ENCODE measurements around the gene LPP.

LPP gene

DNA sequence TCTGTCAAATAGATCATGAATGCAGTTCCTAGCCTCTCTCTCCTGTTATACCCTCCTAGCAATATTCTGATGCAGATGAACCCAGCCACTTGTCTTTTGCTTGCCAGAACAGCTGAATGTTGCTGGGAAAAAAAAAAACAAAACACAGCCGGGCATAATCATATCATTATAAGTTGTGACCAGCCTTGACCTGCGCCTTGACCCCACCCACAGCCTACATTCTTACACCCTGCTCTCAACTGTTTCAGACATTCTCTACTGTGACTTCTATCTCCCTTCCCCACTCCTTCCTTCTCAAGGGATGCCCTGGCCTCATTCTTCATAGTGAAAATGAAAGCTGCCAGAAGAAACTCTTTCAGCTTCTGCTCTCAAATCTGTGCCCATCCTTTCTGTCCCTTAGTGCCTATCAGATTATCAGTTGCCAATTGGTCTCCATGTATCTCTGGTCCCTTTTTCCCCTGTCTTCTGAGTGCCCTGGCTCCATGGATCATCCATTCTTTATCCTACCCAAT lies 628.7 kb downstream of the LPP start:
- Histone ChIP-seq H3K9ac (ENCODE audit: low read depth, low read length) (no peak overlapping the region), H3K36me3 (ENCODE audit: insufficient read depth, low read length) (no peaks in the 10 kb centered on the region), H3K27me3 (ENCODE audit: insufficient read depth, low read length, poor library complexity) (no peaks in the 10 kb centered on the region), H3K4me3 (ENCODE audit: low read depth in 1 of 2, low read length in 2 of 2) (no peak overlapping the region), H3K79me2 (ENCODE audit: insufficient read depth, low read length) (no peaks in the 10 kb centered on the region), H3K9me3 (ENCODE audit: insufficient read depth, low read length, severe bottlenecking) (no peaks in the 10 kb centered on the region), H2AFZ (ENCODE audit: low read depth, low read length) (no peak overlapping the region), H4K20me1 (ENCODE audit: insufficient read depth, low read length) (no peaks in the 10 kb centered on the region), H3K4me1 (ENCODE audit: insufficient read depth, low read length) (no peaks in the 10 kb centered on the region), H3K4me2 (ENCODE audit: insufficient read depth, low read length) (no peak overlapping the region), H3K27ac (ENCODE audit: low read length) (no peak overlapping the region)
- ATAC-seq (ENCODE audit: insufficient read depth, low read depth) (no peak), DNase-seq (no peak)
- no peak for TF ChIP-seq EZH2 (IDR thresholded peaks at IDR 0.05; ENCODE audit: borderline replicate concordance, low read depth, low read length, severe bottlenecking)
- TF ChIP-seq, protein P1, sequence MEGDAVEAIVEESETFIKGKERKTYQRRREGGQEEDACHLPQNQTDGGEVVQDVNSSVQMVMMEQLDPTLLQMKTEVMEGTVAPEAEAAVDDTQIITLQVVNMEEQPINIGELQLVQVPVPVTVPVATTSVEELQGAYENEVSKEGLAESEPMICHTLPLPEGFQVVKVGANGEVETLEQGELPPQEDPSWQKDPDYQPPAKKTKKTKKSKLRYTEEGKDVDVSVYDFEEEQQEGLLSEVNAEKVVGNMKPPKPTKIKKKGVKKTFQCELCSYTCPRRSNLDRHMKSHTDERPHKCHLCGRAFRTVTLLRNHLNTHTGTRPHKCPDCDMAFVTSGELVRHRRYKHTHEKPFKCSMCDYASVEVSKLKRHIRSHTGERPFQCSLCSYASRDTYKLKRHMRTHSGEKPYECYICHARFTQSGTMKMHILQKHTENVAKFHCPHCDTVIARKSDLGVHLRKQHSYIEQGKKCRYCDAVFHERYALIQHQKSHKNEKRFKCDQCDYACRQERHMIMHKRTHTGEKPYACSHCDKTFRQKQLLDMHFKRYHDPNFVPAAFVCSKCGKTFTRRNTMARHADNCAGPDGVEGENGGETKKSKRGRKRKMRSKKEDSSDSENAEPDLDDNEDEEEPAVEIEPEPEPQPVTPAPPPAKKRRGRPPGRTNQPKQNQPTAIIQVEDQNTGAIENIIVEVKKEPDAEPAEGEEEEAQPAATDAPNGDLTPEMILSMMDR (IDR thresholded peaks at IDR 0.05; ENCODE audit: borderline replicate concordance, extremely low read depth, low read length, poor library complexity, severe bottlenecking) = no peak

DNA sequence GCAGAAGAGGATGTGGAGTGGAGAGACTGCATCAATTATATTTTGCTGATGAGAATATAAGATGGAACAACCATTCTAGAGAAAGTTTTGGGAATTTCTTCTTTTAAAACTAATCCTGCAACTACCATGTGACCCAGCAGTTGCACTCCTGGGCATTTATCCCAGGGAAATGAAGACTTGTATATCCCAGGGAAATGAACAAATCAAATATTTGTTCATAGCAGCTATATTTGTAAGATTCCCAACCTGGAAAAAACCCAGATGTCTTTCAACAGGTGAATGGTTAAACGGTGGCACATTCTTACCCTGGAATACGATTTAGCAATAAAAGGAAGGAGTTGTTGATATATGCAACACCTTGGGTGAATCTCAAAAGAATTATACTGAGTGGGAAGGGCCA lies 632.5 kb downstream of the LPP start:
- Histone ChIP-seq H3K36me3 (ENCODE audit: insufficient read depth, low read length) (no peaks in the 10 kb centered on the region), H3K27me3 (ENCODE audit: insufficient read depth, low read length, poor library complexity) (no peaks in the 10 kb centered on the region), H2AFZ (ENCODE audit: low read depth, low read length) (no peak overlapping the region), H3K79me2 (ENCODE audit: insufficient read depth, low read length) (no peaks in the 10 kb centered on the region), H3K4me2 (ENCODE audit: insufficient read depth, low read length) (no peak overlapping the region), H3K4me1 (ENCODE audit: insufficient read depth, low read length) (peaks cover 16% of the 10 kb centered on the region), H3K4me3 (ENCODE audit: low read depth in 1 of 2, low read length in 2 of 2) (no peak overlapping the region), H3K9me3 (ENCODE audit: insufficient read depth, low read length, severe bottlenecking) (no peaks in the 10 kb centered on the region), H3K27ac (ENCODE audit: low read length) (no peak overlapping the region), H4K20me1 (ENCODE audit: insufficient read depth, low read length) (no peaks in the 10 kb centered on the region), H3K9ac (ENCODE audit: low read depth, low read length) (no peak overlapping the region)
- ATAC-seq (ENCODE audit: insufficient read depth, low read depth) (no peak), DNase-seq (no peak)
- TF ChIP-seq EZH2 (IDR thresholded peaks at IDR 0.05; ENCODE audit: borderline replicate concordance, low read depth, low read length, severe bottlenecking) = no peak
- TF ChIP-seq, protein P1 (IDR thresholded peaks at IDR 0.05; ENCODE audit: borderline replicate concordance, extremely low read depth, low read length, poor library complexity, severe bottlenecking) = no peak

DNA sequence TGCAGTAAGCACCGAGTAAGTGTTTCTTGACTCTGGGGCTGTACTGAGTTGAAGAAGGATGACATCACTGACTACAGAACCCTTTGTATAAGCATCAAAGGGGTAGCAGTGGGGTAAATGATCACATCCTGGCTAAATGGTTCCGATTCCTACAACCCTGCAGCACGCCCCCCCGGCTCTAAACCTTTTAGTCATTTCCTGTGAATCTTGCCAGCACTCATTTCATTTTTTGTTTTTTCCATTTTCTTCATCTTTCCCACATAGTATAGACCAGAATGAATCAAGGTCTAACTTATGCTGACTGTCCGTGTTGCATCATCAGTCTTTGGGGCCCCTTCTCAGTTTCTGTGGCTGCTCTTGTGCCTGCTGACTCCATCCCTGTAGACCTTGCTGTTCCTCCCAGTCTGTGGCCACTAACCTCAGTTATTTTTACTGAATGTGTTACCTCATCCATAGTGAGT lies 634.7 kb downstream of the LPP start:
- no peaks in the 10 kb centered on the region for H4K20me1 ChIP-seq (ENCODE audit: insufficient read depth, low read length)
- no peaks in the 10 kb centered on the region for H3K36me3 ChIP-seq (ENCODE audit: insufficient read depth, low read length)
- no peaks in the 10 kb centered on the region for H3K9me3 ChIP-seq (ENCODE audit: insufficient read depth, low read length, severe bottlenecking)
- TF ChIP-seq, protein P1 (IDR thresholded peaks at IDR 0.05; ENCODE audit: borderline replicate concordance, extremely low read depth, low read length, poor library complexity, severe bottlenecking) = no peak
- no peak for TF ChIP-seq EZH2 (IDR thresholded peaks at IDR 0.05; ENCODE audit: borderline replicate concordance, low read depth, low read length, severe bottlenecking)
- no peaks in the 10 kb centered on the region for H3K79me2 ChIP-seq (ENCODE audit: insufficient read depth, low read length)
- no peak overlapping the region for H3K9ac ChIP-seq (ENCODE audit: low read depth, low read length)
- peak overlapping the region; percentile 51 for H3K27ac ChIP-seq (ENCODE audit: low read length)
- H3K4me1 ChIP-seq (ENCODE audit: insufficient read depth, low read length) = peaks cover 16% of the 10 kb centered on the region
- DNase-seq = peak; percentile 72
- no peak overlapping the region for H3K4me3 ChIP-seq (ENCODE audit: low read depth in 1 of 2, low read length in 2 of 2)
- ATAC-seq (ENCODE audit: insufficient read depth, low read depth) = peak; percentile 96
- H3K27me3 ChIP-seq (ENCODE audit: insufficient read depth, low read length, poor library complexity) = no peaks in the 10 kb centered on the region
- H2AFZ ChIP-seq (ENCODE audit: low read depth, low read length) = no peak overlapping the region; the same call in 1 of the 2 replicates
- H3K4me2 ChIP-seq (ENCODE audit: insufficient read depth, low read length) = peak overlapping the region; percentile 31

Measured in DND-41 (cell line).